ENCODE data around the gene SMIM44. TPM values are rescaled to one million over a fixed set of nuclear protein-coding genes. Genes with fewer than 3 reads are reported as not detected.

The SMIM44 gene
- total RNA-seq, 3 donors from 2014 or later, result 1.1 to 5.5 (median 5.5) TPM

GRCh38 chr19:3463714-3464586 lies 19.3 kb downstream of the SMIM44 start:
- no peak for TF ChIP-seq CTCF (IDR thresholded peaks at IDR 0.05)
- ATAC-seq, result no peak
- no peak for DNase-seq
- no peak overlapping the region for H3K4me3 ChIP-seq
- intact Hi-C loops (cut with DNase I, micrococcal nuclease), result no loop called here
- H3K4me1 ChIP-seq (ENCODE audit: low read depth), result peaks cover 3% of the 10 kb centered on the region
- no peaks in the 10 kb centered on the region for H3K9me3 ChIP-seq
- H3K36me3 ChIP-seq (ENCODE audit: low read depth), result no peaks in the 10 kb centered on the region

- intact Hi-C loops (cut with DNase I, micrococcal nuclease), result no loop called here
Observed at GRCh38 chr19:3462991-3463713, 20.1 kb downstream of the SMIM44 start.

GRCh38 chr19:3459965-3460582 lies 23.2 kb downstream of the SMIM44 start:
- TF ChIP-seq CTCF (IDR thresholded peaks at IDR 0.05), result no peak
- intact Hi-C loops (cut with DNase I, micrococcal nuclease), result no loop called here
- Histone ChIP-seq H3K9me3 (no peaks in the 10 kb centered on the region), H3K36me3 (ENCODE audit: low read depth) (no peaks in the 10 kb centered on the region), H3K4me3 (no peak overlapping the region), H3K4me1 (ENCODE audit: low read depth) (peaks cover 8% of the 10 kb centered on the region)
- ATAC-seq (no peak), DNase-seq (no peak)

More at GRCh38 chr19:3462991-3463713, 20.1 kb downstream of the SMIM44 start:
- no peak for ATAC-seq
- Histone ChIP-seq H3K4me3 (no peak overlapping the region), H3K4me1 (ENCODE audit: low read depth) (peaks cover 3% of the 10 kb centered on the region), H3K9me3 (no peaks in the 10 kb centered on the region), H3K36me3 (ENCODE audit: low read depth) (no peaks in the 10 kb centered on the region)
- no peak for TF ChIP-seq CTCF (IDR thresholded peaks at IDR 0.05)
- DNase-seq, result no peak

- intact Hi-C loops (cut with DNase I, micrococcal nuclease), result no loop called here
- peak; percentile 56 to 72 (median 56) for DNase-seq
- Histone ChIP-seq H3K9me3 (no peaks in the 10 kb centered on the region), H3K4me3 (no peak overlapping the region), H3K4me1 (ENCODE audit: low read depth) (peaks cover 8% of the 10 kb centered on the region), H3K36me3 (ENCODE audit: low read depth) (no peaks in the 10 kb centered on the region)
- no peak for TF ChIP-seq CTCF (IDR thresholded peaks at IDR 0.05)
- peak; percentile 70 for ATAC-seq
Observed at GRCh38 chr19:3459089-3459881, 24.0 kb downstream of the SMIM44 start.
